Stimulated activated CD4-positive, alpha-beta T cell treated with anti-CD3 and anti-CD28 coated beads, TNF-alpha, amount 100 ng/mL, for 1 hour (primary cell): ENCODE results near the gene RNU5B-1.

Experiments used
- DNase-seq, 3 donors: peaks; one replicate each; pipeline ENCODE4 v3.0.0-alpha.2; 2020; ENCODE audit warnings: low read depth in 3 of 3, low spot score in 1 of 3

The RNU5B-1 gene

DNA sequence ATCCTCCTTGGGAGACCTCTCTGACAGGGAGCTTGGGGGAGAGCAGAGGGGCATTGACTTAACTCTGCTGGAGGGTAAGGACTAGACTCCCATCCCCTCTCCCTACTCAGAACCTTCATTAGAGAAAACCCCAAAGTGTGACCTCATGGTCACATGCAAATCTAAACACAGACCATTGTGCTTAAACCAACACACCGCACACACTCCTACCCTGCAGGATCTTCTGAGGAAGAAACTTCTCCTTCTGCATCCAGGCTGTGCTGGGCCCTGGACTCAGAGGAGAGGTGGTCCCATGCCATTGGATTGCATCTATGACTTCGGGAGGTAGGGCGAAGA is 17.0 kb upstream of the RNU5B-1 start:
- DNase-seq = no peak

DNA sequence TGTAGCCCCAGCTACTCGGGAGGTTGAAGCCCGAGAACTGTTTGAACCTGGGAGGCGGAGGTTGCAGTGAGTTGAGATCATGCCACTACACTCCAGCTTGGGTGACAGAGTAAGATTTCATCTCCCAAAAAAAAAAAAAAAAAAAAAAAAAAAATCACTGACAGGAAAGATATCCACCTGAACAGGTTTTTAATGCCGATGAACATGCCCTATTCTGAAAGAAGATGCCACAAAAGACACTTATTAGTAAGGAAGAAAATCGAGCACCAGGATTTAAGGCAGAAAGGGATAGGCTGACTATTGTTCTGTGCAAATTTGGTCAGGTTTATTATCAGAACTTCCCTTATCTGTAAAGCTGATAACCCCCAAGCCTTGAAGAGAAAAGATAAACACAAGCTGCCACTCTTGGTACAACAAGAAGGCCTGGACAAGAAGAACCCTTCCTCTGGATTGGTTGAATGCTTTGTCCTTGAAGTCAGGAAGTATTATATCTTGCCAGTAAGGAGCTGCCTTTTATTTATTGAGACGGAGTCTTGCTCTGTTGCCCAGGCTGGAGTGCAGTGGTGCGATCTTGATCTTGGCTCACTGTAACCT is 15.1 kb upstream of the RNU5B-1 start:
- no peak for DNase-seq

- no peak for DNase-seq
These were observed 14.2 kb upstream of the RNU5B-1 start for GRCh38 chr15:65290228-65290627.

GRCh38 chr15:65292938-65293518 is 11.4 kb upstream of the RNU5B-1 start:
- no peak for DNase-seq

GRCh38 chr15:65298731-65299130 is 5.7 kb upstream of the RNU5B-1 start:
- no peak for DNase-seq

DNA sequence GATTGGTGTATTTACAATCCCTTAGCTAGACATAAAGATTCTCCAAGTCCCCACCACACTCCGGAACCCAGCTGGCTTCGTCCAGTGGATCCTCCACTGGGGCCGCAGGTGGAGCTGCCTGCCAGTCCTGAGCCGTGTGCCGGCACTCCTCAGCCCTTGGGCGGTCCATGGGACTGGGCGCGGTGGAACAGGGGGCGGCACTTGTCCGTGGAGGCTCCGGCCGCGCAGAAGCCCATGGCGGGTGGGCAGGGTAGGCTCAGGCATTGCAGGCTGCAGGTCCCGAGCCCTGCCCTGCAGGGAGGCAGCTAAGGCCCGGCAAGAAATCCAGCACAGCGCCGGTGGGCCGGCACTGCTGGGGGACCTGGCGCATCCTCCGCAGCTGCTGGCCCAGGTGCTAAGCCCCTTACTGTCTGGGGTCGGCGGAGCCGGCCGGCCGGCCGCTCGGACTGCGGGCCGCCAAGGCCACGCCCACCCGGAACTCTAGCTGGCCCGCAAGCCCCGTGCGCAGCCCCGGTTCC is 3.5 kb upstream of the RNU5B-1 start:
- DNase-seq = no peak

GRCh38 chr15:65302061-65302460 is 2.4 kb upstream of the RNU5B-1 start:
- no peak for DNase-seq

DNA sequence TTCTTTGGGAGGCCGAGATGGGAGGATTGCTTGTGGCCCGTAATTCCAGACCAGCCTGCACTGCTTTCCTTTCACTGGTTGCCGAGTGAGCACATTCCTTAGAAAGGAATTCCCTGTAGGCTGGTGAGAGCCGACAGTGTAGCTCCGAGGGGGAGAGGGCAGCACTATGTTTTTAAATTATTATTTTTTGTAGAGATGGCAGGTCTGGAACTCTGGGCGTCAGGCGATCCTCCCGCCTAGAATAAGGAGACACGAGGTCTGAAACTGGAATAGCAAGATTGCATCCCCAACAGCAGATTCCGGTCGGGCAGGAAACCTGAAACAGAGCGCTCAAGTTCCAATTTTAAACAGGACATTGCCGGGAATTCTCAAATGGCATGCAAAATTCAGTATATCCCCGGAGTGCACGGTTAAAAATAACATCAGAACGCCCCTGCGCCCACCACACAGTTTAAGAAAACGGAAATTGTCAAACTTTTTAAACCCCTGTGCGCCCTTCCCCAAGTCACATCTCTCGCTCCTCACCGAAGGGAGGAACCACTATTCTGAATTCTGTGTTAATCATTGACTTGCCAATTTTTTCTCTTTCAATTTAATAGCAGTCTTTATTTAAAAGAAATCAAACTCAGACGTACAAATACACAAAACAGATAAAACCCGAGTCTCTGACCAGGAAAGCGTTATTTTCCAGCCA is 643 bp upstream of the RNU5B-1 start:
- DNase-seq = no peak

- DNase-seq = no peak
These were observed 777 bp downstream of the RNU5B-1 start for GRCh38 chr15:65305150-65305758.

- no peak for DNase-seq
These were observed 1.3 kb downstream of the RNU5B-1 start for GRCh38 chr15:65305776-65306175.

- DNase-seq = no peak
These were observed 2.1 kb downstream of the RNU5B-1 start for GRCh38 chr15:65306551-65306950.

DNA sequence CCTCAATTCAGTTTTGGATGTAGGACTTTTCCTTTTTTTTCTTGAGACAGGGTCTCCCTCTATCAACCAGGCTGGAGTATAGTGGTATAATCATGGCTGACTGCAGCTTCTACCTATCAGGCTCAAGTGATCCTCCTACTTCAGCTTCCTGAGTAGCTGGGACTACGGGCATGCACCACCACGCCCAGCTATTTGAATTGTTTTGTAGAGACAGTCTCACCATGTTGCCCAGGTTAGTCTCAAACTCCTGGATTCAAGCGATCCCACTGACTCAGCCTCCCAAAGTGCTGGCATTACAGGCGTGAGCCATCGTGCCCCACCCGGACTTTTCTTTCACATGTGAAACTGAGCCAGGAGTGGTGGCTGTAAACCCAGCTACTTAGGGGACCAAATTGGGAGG is 3.5 kb downstream of the RNU5B-1 start:
- no peak for DNase-seq

DNA sequence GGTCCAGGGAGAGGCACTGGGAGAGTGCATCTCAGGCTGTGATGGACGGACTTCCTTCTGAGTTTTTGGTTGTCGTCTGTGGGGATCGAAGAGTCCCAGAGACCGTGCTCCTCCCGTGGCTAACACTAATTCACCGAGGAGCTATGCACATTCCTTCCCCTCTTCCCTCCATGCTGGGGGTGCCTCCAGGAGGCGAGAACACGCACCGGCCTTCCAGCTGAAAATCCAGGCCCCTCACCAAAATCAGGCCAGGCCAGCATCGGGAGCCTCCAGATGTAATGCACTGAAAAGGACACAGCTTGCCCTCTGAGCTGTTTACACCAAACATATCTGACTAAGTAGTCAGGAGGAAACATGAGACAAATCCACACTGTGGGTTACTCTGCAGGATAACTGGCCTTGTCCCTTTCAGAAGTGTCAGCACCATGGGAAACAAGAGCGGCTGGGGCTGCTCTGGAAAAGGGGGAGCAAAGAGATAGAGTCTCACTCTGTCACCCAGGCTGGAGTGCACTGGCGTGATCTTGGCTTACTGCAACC is 5.5 kb downstream of the RNU5B-1 start:
- DNase-seq = no peak

DNA sequence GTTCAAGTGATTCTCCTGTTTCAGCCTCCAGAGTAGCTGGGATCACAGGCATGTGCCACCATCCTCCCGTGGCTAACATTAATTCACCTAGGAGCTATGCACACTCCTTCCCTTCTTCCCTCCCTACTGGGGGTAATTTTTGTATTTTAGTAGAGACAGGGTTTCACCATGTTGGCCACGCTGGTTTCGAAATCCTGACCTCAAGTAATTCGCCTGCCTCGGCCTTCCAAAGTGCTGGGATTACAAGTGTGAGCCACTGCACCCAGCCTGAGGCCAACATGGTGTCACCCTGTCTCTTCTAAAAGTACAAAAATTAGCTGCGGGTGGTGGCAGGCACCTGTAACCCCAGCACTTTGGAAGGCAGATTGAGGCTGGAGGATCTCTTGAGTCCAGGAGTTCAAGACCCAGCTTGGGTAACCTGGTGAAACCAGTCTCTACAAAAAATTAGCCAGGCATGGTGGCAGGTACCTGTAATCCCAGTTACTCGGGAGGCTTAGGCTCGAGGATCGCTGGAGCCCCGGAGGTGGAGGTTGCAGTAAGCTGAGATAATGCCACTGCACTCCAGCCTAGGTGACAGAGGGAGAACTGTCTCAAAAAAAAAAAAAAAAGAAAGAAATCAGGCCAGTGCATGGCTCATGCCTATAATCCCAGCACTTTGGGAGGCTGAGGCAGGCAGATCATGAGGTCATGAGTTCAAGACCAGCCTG is 6.1 kb downstream of the RNU5B-1 start:
- no peak for DNase-seq

DNA sequence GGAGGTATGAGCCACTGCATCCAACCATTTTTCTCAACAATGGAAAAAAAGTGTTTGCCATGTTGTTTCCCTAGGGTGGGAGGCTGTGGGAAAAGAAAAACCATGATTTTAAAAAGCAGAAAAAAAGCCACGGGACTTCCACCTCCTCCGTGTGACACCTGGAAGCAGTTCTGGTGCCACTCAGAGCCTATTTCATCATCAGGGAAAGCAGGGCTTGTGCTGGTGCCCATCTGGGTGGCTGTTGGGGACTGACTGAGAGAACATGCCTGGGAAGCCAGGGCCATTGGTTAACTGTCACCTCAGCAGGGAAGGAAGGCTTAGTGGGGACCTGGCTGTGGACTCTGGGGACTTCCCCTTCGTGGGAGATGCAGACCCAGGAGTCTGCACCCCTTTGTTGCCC is 7.3 kb downstream of the RNU5B-1 start:
- DNase-seq = no peak

DNA sequence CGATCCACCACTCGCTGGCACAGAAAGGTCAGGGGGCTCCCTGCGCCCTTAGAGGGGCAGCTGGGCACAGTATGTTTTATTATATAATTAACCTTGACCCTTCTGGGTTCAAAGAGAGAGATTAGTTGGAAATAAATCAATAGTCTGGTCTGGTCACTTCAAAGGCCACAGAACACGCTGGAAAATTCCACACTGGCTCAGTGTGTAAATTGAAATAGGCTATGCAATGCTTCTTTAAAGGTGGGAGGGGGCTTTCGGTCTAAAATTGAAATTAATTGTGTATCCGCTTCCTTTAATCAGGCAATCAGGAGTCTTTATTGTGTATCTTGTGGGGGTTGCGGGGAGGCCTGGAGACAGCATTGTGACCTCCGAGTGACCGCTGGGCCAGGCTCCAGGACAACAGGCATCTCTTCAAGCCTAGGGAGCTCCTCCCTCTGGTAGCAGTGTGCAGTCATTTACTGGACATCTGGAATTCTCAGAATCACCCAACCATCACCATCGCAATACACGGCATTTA is 8.0 kb downstream of the RNU5B-1 start:
- no peak for DNase-seq

GRCh38 chr15:65318870-65319356 is 14.4 kb downstream of the RNU5B-1 start:
- peak; percentile 40 to 61 (median 54) for DNase-seq

GRCh38 chr15:65323071-65323511 is 18.6 kb downstream of the RNU5B-1 start:
- DNase-seq = no peak

DNA sequence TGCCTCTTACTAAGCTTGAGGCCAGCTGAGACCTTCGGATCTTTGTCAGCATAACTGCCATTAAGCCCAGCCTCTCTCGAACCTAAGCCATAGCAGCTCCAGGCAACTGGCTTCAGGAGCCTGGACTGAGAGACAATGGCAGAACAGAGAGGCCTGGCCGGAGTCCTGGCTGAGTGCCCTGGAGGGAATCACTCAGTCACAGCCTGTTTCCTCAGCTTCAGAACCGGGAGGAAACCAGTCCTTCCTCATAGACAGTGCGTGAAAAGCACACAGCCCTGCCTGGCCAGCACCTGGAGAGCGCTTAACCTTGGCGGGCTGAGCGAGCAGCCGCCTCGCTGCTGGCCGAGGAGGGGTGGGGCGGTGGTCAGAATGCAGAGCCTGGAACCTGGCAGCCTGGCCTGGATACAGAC is 21.6 kb downstream of the RNU5B-1 start:
- no peak for DNase-seq

DNA sequence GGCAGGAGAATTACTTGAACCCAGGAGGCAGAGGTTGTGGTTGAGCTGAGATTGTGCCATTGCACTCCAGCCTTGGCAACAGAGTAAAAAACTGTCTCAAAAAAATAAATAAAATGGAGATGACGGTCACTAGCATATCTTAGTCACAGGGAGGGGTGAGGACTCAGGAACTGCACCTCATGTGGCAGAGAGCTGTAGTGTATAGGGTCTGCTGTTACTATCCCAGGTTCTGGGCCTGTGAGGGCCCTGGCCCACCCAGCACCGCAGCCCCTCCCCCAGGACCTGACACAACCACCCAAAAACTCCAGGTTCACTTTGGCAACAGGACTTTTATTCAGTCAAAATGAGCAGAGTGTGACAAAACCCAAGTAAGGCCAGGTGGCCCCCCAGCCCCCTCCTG is 22.3 kb downstream of the RNU5B-1 start:
- DNase-seq = no peak
